HL-60 (cell line): Measurements from ENCODE around the gene CRELD2.
A peak's percentile ranks its signal among the peaks of the same experiment; 100 is the strongest.

Experiments
- DNase-seq, 2 experiments: peaks; one replicate each; pipeline ENCODE4 v3.0.0-alpha.2; 2010 to 2020; ENCODE audit warnings: low read depth in 1 of 2, low spot score in 1 of 2
- H3K27ac ChIP-seq: fragments of 250-450 bp; sonication (Bioruptor Pico); replicated peaks from 2 replicates; pipeline ENCODE4 v1.5.1; 2020; ENCODE audit warnings: mild to moderate bottlenecking, moderate library complexity
- H3K27me3 ChIP-seq: fragments of 250-450 bp; sonication (Bioruptor Pico); 2 replicates; pipeline ENCODE4 v1.5.1; 2021; ENCODE audit warnings: mild to moderate bottlenecking, moderate library complexity; ENCODE audit not compliant: insufficient read depth, poor library complexity, severe bottlenecking
- H3K4me3 ChIP-seq: replicated peaks from 2 replicates; pipeline ENCODE4 v1.5.1; 2011; ENCODE audit warnings: mild to moderate bottlenecking, control low read depth, low read length; ENCODE audit not compliant: insufficient read depth
- CTCF ChIP-seq: IDR thresholded peaks from one replicate; pipeline ENCODE4 v1.5.1; 2011; ENCODE audit warnings: low read length, control low read depth, inconsistent platforms; ENCODE audit not compliant: insufficient read depth
- GABPA ChIP-seq: IDR thresholded peaks from 2 replicates; pipeline ENCODE4 v1.6.1; 2012; ENCODE audit warnings: low read depth
- POLR2AphosphoS5 ChIP-seq: IDR thresholded peaks from 2 replicates; pipeline ENCODE4 v1.6.1; 2012; ENCODE audit warnings: low read depth
- SPI1 ChIP-seq: IDR thresholded peaks from 2 replicates; pipeline ENCODE4 v1.6.1; 2012; ENCODE audit warnings: low read depth, mild to moderate bottlenecking, borderline replicate concordance
- TF ChIP-seq, protein P1 (sequence below): IDR thresholded peaks from 2 replicates; pipeline ENCODE4 v1.6.1; 2012; ENCODE audit warnings: low read depth; ENCODE audit not compliant: insufficient replicate concordance

The CRELD2 gene

GRCh38 chr22:49962012-49962750, 43.7 kb downstream of the CRELD2 start:
- peak; percentile 78 to 86 for DNase-seq
- TF ChIP-seq, protein P1, sequence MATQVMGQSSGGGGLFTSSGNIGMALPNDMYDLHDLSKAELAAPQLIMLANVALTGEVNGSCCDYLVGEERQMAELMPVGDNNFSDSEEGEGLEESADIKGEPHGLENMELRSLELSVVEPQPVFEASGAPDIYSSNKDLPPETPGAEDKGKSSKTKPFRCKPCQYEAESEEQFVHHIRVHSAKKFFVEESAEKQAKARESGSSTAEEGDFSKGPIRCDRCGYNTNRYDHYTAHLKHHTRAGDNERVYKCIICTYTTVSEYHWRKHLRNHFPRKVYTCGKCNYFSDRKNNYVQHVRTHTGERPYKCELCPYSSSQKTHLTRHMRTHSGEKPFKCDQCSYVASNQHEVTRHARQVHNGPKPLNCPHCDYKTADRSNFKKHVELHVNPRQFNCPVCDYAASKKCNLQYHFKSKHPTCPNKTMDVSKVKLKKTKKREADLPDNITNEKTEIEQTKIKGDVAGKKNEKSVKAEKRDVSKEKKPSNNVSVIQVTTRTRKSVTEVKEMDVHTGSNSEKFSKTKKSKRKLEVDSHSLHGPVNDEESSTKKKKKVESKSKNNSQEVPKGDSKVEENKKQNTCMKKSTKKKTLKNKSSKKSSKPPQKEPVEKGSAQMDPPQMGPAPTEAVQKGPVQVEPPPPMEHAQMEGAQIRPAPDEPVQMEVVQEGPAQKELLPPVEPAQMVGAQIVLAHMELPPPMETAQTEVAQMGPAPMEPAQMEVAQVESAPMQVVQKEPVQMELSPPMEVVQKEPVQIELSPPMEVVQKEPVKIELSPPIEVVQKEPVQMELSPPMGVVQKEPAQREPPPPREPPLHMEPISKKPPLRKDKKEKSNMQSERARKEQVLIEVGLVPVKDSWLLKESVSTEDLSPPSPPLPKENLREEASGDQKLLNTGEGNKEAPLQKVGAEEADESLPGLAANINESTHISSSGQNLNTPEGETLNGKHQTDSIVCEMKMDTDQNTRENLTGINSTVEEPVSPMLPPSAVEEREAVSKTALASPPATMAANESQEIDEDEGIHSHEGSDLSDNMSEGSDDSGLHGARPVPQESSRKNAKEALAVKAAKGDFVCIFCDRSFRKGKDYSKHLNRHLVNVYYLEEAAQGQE: no peak
- TF ChIP-seq CTCF: no peak
- TF ChIP-seq SPI1: no peak
- no peak for TF ChIP-seq GABPA
- TF ChIP-seq POLR2AphosphoS5: no peak; the same call in 1 of the 2 replicates
- peak overlapping the region; percentile 94 for H3K27ac ChIP-seq
- peak overlapping the region; percentile 87 for H3K4me3 ChIP-seq
- no peaks in the 10 kb centered on the region for H3K27me3 ChIP-seq

GRCh38 chr22:49962751-49963646, 44.6 kb downstream of the CRELD2 start:
- TF ChIP-seq CTCF (no peak), POLR2AphosphoS5 (0 out of 2 replicates have a peak, but pooled peaks have one; percentile 2), SPI1 (no peak), GABPA (no peak)
- TF ChIP-seq, protein P1: no peak
- Histone ChIP-seq H3K27ac (peak overlapping the region; percentile 68), H3K27me3 (no peaks in the 10 kb centered on the region), H3K4me3 (peak overlapping the region; percentile 87)
- DNase-seq: no peak

GRCh38 chr22:49963647-49964026, 45.2 kb downstream of the CRELD2 start:
- Histone ChIP-seq H3K27me3 (no peaks in the 10 kb centered on the region), H3K27ac (peak overlapping the region; percentile 68), H3K4me3 (no peak overlapping the region)
- no peak for DNase-seq
- TF ChIP-seq GABPA (no peak), CTCF (no peak), POLR2AphosphoS5 (0 out of 2 replicates have a peak, but pooled peaks have one; percentile 2), SPI1 (no peak)
